Measurements from ENCODE around the gene MYO5A. TPM values are rescaled to one million over a fixed set of nuclear protein-coding genes. Genes with fewer than 3 reads are reported as not detected.

Gene MYO5A
- total and polyA plus RNA-seq, 9 of the 15 experiments (the other 6 are each of a cell fraction or from before 2014, with no cell fraction given): 0.03 to 0.82 (median 0.40) TPM

- Histone ChIP-seq H3K4me1 (replicated peaks in 1 of 2; ENCODE audit: control insufficient read depth in 2 of 2, insufficient read depth in 2 of 2, low read length in 2 of 2) (no peaks in the 10 kb centered on the region), H3K4me3 (no peak overlapping the region), H3K27ac (ENCODE audit: extremely low read depth, low read depth, low read length) (no peak overlapping the region), H3K9ac (ENCODE audit: insufficient read depth in 1 of 2, low read depth in 2 of 2, low read length in 2 of 2) (no peak overlapping the region), H3K9me3 (replicated peaks; ENCODE audit: control insufficient read depth, insufficient read depth, low read depth, low read length) (no peaks in the 10 kb centered on the region), H2AFZ (ENCODE audit: low read depth, low read length) (no peak overlapping the region), H4K20me1 (replicated peaks; ENCODE audit: control insufficient read depth, insufficient read depth, low read length) (no peaks in the 10 kb centered on the region), H3K9me1 (ENCODE audit: control insufficient read depth, insufficient read depth, low read length) (no peaks in the 10 kb centered on the region), H3K4me2 (ENCODE audit: insufficient read depth, low read length) (no peak overlapping the region), H3K79me2 (ENCODE audit: control insufficient read depth, insufficient read depth, low read length) (no peaks in the 10 kb centered on the region), H3K27me3 (ENCODE audit: control insufficient read depth in 2 of 2, insufficient read depth in 2 of 2, low read length in 2 of 2) (no peaks in the 10 kb centered on the region), H3K36me3 (ENCODE audit: control insufficient read depth, insufficient read depth, low read length) (no peaks in the 10 kb centered on the region)
- in situ Hi-C loops (cut with MboI): no loop called here
- 2% methylated on average over 6 of the region's 6 CpGs for WGBS (ENCODE audit: insufficient coverage, low coverage, missing lambda C conversion rate)
- FAIRE-seq (no peak), DNase-seq (ENCODE audit: extremely low read depth in 1 of 4, low spot score in 3 of 4) (no peak), ATAC-seq (no peak)
- ChIA-PET POLR2A (interaction anchor here (0.6 to 0.7 kb wide), 2 partner anchors 9 to 110 kb away, joined by 3 read pairs; no protein-coding TSS in a partner anchor), CTCF (ENCODE audit: low intra/inter-chr PET ratio) (no interaction called here)
- intact Hi-C loops (cut with micrococcal nuclease): no loop called here
- BruUV-seq (replicated peaks): no TSS peak
- TF ChIP-seq ELF4 (CRISPR knock-in tag; IDR thresholded peaks at IDR 0.05) (no peak), PHF8 (IDR thresholded peaks at IDR 0.05; ENCODE audit: borderline replicate concordance, low read length) (no peak), CREB3L1 (IDR thresholded peaks at IDR 0.05; ENCODE audit: borderline replicate concordance, low read depth) (no peak), SMAD4 (CRISPR knock-in tag; conservative IDR thresholded peaks at IDR 0.05) (no peak), POLR2H (tag; IDR thresholded peaks at IDR 0.05; ENCODE audit: low read depth) (no peak), SFPQ (IDR thresholded peaks at IDR 0.05; ENCODE audit: low read depth, low read length) (no peak), ZNF232 (CRISPR knock-in tag; IDR thresholded peaks at IDR 0.05) (no peak), MXD1 (CRISPR knock-in tag; IDR thresholded peaks at IDR 0.05; ENCODE audit: borderline replicate concordance, poor library complexity, severe bottlenecking) (no peak), GTF2B (IDR thresholded peaks at IDR 0.05; ENCODE audit: extremely low read depth, insufficient read length) (no peak), ARID3A (IDR thresholded peaks at IDR 0.05; ENCODE audit: borderline replicate concordance, low read depth, low read length) (no peak), SAP30 (IDR thresholded peaks at IDR 0.05; ENCODE audit: borderline replicate concordance, insufficient read depth, low read depth, low read length, poor library complexity, severe bottlenecking) (no peak)
Measured at GRCh38 chr15:52392008-52392687, 136.5 kb downstream of the MYO5A start.

All from K562 (cell line).